ENCODE results near the gene RNF215.

RNF215 gene

DNA sequence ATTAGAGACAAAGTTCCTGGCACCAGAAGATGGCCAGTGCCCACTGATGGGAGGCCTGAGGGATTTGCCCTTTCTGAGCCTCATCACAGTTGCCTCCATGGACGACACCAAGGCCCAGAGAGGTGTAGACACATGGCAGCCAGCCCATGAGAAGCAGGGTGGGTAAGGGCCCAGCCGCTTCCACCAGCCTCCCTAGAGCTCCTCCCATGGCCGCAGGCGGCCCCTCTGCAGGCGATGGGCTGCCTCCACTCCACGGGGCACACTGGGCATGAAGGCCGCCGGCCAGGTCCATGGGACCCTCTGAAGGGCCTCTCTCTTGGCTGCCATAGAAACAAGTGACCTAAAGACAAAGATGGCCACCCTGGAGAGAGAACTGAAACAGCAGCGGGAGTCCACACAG is 15.9 kb downstream of the RNF215 start:
- no peak overlapping the region for H3K27ac ChIP-seq (ENCODE audit: low read length)
- no peaks in the 10 kb centered on the region for H3K4me1 ChIP-seq (ENCODE audit: control insufficient read depth, low read depth, low read length)

DNA sequence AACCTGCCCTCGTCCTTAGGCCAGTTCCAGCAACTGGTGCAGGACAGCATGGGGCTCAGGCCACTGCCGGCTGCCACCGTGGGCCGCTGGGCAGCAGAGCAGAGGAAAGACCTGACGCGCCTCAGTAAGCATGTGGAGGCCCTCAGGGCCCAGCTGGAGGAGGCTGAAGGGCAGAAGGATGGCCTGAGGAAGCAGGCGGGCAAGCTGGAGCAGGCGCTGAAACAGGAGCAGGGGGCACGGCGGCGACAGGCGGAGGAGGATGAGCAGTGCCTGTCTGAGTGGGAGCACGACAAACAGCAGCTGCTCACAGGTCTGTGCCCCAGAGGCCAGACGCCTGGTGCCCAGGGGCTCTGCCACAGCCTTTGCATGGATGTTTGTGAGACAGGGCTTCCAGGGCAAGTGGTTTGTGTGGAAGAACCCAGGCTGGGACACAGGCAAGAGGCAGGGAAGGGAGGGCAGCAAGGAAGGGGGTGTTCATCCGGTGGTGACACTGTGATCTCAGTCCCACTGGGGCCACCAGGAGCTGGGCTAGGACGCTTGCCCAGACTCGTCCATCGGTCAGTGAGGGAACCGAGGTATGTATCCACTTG is 16.5 kb downstream of the RNF215 start:
- no peaks in the 10 kb centered on the region for H3K9me3 ChIP-seq (ENCODE audit: control insufficient read depth, low read depth, low read length)
- no peak overlapping the region for H3K4me3 ChIP-seq (ENCODE audit: low read length)
- H3K4me1 ChIP-seq (ENCODE audit: control insufficient read depth, low read depth, low read length): no peaks in the 10 kb centered on the region
- H3K27ac ChIP-seq (ENCODE audit: low read length): no peak overlapping the region
- H3K27me3 ChIP-seq (ENCODE audit: control insufficient read depth, insufficient read depth, low read length): no peaks in the 10 kb centered on the region
- H3K36me3 ChIP-seq (ENCODE audit: control insufficient read depth, low read depth, low read length): no peaks in the 10 kb centered on the region
- H3K9ac ChIP-seq (ENCODE audit: low read length): no peak overlapping the region

More for the DNA sequence above, 15.9 kb downstream of the RNF215 start:
- no peak overlapping the region for H3K9ac ChIP-seq (ENCODE audit: low read length)
- no peaks in the 10 kb centered on the region for H3K27me3 ChIP-seq (ENCODE audit: control insufficient read depth, insufficient read depth, low read length)
- no peaks in the 10 kb centered on the region for H3K36me3 ChIP-seq (ENCODE audit: control insufficient read depth, low read depth, low read length)
- no peak overlapping the region for H3K4me3 ChIP-seq (ENCODE audit: low read length)
- no peaks in the 10 kb centered on the region for H3K9me3 ChIP-seq (ENCODE audit: control insufficient read depth, low read depth, low read length)

DNA sequence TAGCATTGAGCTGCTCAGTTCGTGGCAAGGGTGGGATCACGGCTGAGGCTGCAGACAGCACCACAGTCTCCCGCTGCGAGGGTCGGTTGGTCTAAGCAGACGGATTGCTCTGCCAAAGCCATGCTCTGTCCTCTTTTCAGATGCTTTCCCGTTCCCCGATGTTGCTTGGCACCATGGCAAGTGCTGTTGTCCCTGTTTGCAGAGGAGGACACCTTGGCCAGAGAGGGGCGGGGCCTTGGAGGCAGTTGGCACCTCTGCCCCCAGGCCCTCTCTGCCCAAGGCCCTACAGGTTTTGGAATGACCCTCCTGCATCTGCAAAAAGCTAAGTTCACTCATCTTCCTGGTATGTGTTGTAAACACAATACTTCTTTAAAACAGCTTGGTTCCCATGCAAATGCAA is 18.8 kb downstream of the RNF215 start:
- no peaks in the 10 kb centered on the region for H3K27me3 ChIP-seq (ENCODE audit: control insufficient read depth, insufficient read depth, low read length)
- no peak overlapping the region for H3K9ac ChIP-seq (ENCODE audit: low read length)
- H3K9me3 ChIP-seq (ENCODE audit: control insufficient read depth, low read depth, low read length): no peaks in the 10 kb centered on the region
- no peaks in the 10 kb centered on the region for H3K36me3 ChIP-seq (ENCODE audit: control insufficient read depth, low read depth, low read length)
- H3K27ac ChIP-seq (ENCODE audit: low read length): no peak overlapping the region
- H3K4me1 ChIP-seq (ENCODE audit: control insufficient read depth, low read depth, low read length): no peaks in the 10 kb centered on the region
- H3K4me3 ChIP-seq (ENCODE audit: low read length): no peak overlapping the region

DNA sequence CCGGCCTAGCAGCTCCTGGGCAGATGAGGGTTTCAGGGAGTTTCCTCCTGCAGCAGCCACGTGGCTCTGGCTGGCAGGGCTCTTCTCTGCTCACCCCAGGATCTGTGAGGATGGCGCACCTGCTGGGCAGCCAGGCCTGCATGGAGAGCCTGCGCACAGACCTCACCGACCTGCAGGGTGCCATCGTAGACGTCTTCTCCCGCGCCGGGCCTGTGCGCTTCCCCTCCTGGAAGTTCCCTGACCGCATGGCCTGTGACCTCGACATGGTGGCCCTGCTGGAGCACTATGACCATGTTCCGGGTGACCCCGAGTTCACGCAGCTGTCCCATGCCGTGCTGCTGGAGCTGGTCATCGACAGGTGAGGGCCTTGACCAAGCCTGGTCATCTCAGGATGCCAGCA is 21.3 kb downstream of the RNF215 start:
- H3K4me1 ChIP-seq (ENCODE audit: control insufficient read depth, low read depth, low read length): peaks cover 8% of the 10 kb centered on the region
- H3K27ac ChIP-seq (ENCODE audit: low read length): no peak overlapping the region
- no peak overlapping the region for H3K9ac ChIP-seq (ENCODE audit: low read length)
- H3K36me3 ChIP-seq (ENCODE audit: control insufficient read depth, low read depth, low read length): no peaks in the 10 kb centered on the region
- no peak overlapping the region for H3K4me3 ChIP-seq (ENCODE audit: low read length)
- H3K9me3 ChIP-seq (ENCODE audit: control insufficient read depth, low read depth, low read length): no peaks in the 10 kb centered on the region
- H3K27me3 ChIP-seq (ENCODE audit: control insufficient read depth, insufficient read depth, low read length): no peaks in the 10 kb centered on the region

DNA sequence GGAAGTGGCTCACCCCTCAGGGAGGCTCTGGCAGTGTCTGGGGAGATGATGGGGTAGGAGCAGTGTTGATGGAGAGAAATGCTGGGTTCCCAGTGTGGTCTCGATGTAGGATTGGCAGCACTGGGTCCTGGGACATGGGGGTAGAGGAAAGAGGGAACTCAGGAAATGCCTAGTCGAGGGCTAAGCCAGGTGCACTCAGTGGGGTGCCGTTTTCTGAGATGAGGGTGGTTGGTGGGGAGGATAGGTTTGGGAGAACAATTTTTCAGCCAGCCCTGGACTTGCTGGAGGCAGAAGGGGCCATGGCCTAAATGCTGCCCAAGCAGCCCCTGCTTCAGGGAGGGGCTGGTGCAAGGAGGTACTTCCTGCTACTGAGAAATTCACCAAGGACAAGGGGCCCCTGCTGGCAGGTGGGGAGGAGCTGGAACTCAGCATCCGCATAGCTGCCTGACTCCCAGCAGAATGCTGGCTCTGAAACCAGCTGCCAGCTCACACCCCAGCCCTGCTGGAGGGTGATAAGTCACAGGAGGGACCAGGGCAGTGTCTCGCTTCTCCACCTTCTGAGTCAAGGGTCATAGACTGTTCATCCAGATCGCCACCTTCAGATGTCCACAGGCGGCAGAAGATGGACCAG is 24.4 kb downstream of the RNF215 start:
- H3K27me3 ChIP-seq (ENCODE audit: control insufficient read depth, insufficient read depth, low read length): no peaks in the 10 kb centered on the region
- no peak overlapping the region for H3K9ac ChIP-seq (ENCODE audit: low read length)
- H3K4me3 ChIP-seq (ENCODE audit: low read length): no peak overlapping the region
- H3K9me3 ChIP-seq (ENCODE audit: control insufficient read depth, low read depth, low read length): no peaks in the 10 kb centered on the region
- H3K36me3 ChIP-seq (ENCODE audit: control insufficient read depth, low read depth, low read length): no peaks in the 10 kb centered on the region
- peaks cover 8% of the 10 kb centered on the region for H3K4me1 ChIP-seq (ENCODE audit: control insufficient read depth, low read depth, low read length)
- H3K27ac ChIP-seq (ENCODE audit: low read length): no peak overlapping the region

DNA sequence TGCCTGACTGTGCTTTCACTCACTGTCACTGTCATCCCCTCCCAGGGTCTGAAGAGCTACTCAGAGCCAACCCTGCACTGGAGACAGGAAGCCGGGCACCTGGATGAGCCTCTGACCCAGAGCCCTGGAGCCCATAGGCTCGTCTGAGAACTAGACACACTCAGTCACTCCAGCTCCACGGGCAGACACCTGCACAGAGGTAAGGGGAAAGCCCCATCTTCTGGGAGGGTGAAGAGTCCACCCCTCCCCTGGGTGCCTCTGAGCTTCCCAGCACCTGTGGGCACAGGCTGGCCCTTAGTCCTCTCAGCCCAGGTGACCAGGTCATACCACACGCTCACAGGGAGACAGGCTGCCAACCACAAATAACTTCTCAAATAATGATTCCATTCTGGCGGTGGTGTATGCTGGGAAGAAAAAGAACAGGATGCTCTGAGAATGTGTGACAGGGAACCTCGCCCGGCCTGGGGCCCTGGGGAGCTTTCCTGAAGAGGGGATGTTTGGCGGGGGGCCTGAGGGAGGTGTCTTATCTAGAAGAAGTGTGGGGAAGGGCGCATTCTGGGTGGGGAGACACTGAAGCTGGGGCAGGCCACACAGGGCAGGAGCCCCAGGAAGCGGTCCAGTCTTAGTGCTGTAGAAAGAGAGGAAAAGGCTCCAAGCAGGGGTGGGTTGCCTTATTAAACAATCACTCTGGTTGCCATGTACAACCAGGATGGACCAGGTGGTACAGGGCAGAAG is 25.1 kb downstream of the RNF215 start:
- H3K9me3 ChIP-seq (ENCODE audit: control insufficient read depth, low read depth, low read length): no peaks in the 10 kb centered on the region
- no peak overlapping the region for H3K27ac ChIP-seq (ENCODE audit: low read length)
- H3K36me3 ChIP-seq (ENCODE audit: control insufficient read depth, low read depth, low read length): no peaks in the 10 kb centered on the region
- no peak overlapping the region for H3K4me3 ChIP-seq (ENCODE audit: low read length)
- peaks cover 8% of the 10 kb centered on the region for H3K4me1 ChIP-seq (ENCODE audit: control insufficient read depth, low read depth, low read length)
- no peak overlapping the region for H3K9ac ChIP-seq (ENCODE audit: low read length)
- no peaks in the 10 kb centered on the region for H3K27me3 ChIP-seq (ENCODE audit: control insufficient read depth, insufficient read depth, low read length)

DNA sequence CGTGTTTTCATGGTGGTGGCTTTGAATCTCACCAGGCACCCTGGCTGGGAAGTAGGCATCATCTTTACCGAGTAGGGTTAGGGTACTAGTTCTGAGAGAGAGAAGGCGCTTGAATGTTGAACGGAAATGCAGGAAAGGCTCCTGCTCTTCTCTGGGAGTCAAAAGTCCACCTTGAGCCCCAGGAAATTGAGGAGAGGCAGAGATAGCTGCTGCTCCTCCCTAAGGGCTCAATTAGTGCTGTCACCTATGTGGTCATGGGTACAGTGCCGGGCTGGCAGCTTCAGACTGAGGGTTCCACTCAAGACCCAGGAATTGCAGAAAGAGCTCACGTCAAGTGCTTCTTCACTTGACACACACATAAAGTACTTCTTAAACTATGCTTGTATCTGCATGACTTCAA is 28.7 kb downstream of the RNF215 start:
- H3K27me3 ChIP-seq (ENCODE audit: control insufficient read depth, insufficient read depth, low read length): no peaks in the 10 kb centered on the region
- H3K9ac ChIP-seq (ENCODE audit: low read length): no peak overlapping the region
- H3K9me3 ChIP-seq (ENCODE audit: control insufficient read depth, low read depth, low read length): no peaks in the 10 kb centered on the region
- H3K36me3 ChIP-seq (ENCODE audit: control insufficient read depth, low read depth, low read length): peaks cover 7% of the 10 kb centered on the region
- H3K4me1 ChIP-seq (ENCODE audit: control insufficient read depth, low read depth, low read length): peaks cover 8% of the 10 kb centered on the region
- no peak overlapping the region for H3K27ac ChIP-seq (ENCODE audit: low read length)
- H3K4me3 ChIP-seq (ENCODE audit: low read length): no peak overlapping the region

DNA sequence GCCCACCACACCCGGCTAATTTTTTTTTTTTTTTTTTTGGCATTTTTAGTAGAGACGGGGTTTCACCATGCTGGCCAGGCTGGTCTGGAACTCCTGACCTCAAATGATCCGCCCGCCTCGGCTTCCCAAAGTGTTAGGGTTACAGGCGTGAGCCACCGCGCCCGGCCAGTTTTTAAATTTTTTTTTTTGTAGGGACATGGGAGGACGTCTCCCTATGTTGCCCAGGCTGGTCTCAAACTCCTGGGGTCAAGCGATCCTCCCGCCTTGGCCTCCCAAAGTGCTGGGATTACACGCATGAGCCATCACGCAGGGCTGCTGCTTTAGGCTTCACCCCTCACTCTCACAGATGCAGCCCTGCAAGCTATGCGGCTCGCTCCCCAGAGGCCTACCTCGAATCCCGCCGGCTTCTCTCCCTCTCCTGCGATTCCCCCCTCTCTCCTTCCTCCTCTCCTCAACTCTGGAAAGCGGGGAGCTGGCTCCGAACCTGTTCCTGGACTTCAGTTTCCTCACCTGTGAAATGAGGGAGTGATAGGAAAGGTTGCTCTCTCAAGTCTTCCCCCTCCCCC is 29.5 kb downstream of the RNF215 start:
- peak overlapping the region; percentile 87 for H3K27ac ChIP-seq (ENCODE audit: low read length)
- H3K36me3 ChIP-seq (ENCODE audit: control insufficient read depth, low read depth, low read length): peaks cover 11% of the 10 kb centered on the region
- peak overlapping the region; percentile 74 for H3K4me3 ChIP-seq (ENCODE audit: low read length)
- H3K9me3 ChIP-seq (ENCODE audit: control insufficient read depth, low read depth, low read length): no peaks in the 10 kb centered on the region
- peaks cover 5% of the 10 kb centered on the region for H3K4me1 ChIP-seq (ENCODE audit: control insufficient read depth, low read depth, low read length)
- no peaks in the 10 kb centered on the region for H3K27me3 ChIP-seq (ENCODE audit: control insufficient read depth, insufficient read depth, low read length)
- H3K9ac ChIP-seq (ENCODE audit: low read length): peak overlapping the region; percentile 79

DNA sequence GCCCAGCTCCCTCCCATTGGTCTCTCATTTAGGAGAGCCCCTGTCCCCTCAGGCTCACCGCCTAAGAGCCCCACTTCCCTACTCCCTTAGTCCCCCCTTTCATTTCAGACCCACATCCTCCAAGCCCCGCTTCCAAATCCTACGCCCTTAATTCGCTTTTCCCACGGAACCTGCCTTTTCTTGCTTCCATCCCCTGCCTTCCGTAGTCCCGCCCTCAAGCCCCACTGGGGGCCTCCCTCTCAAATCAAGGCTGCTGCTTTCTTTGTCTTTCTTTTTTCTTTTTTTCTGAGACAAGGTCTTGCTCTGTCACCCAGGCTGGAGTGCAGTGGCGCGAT is 30.0 kb downstream of the RNF215 start:
- peak overlapping the region; percentile 87 for H3K27ac ChIP-seq (ENCODE audit: low read length)
- H3K4me3 ChIP-seq (ENCODE audit: low read length): peak overlapping the region; percentile 74
- H3K27me3 ChIP-seq (ENCODE audit: control insufficient read depth, insufficient read depth, low read length): no peaks in the 10 kb centered on the region
- no peaks in the 10 kb centered on the region for H3K9me3 ChIP-seq (ENCODE audit: control insufficient read depth, low read depth, low read length)
- peak overlapping the region; percentile 79 for H3K9ac ChIP-seq (ENCODE audit: low read length)
- H3K36me3 ChIP-seq (ENCODE audit: control insufficient read depth, low read depth, low read length): peaks cover 16% of the 10 kb centered on the region
- no peaks in the 10 kb centered on the region for H3K4me1 ChIP-seq (ENCODE audit: control insufficient read depth, low read depth, low read length)

DNA sequence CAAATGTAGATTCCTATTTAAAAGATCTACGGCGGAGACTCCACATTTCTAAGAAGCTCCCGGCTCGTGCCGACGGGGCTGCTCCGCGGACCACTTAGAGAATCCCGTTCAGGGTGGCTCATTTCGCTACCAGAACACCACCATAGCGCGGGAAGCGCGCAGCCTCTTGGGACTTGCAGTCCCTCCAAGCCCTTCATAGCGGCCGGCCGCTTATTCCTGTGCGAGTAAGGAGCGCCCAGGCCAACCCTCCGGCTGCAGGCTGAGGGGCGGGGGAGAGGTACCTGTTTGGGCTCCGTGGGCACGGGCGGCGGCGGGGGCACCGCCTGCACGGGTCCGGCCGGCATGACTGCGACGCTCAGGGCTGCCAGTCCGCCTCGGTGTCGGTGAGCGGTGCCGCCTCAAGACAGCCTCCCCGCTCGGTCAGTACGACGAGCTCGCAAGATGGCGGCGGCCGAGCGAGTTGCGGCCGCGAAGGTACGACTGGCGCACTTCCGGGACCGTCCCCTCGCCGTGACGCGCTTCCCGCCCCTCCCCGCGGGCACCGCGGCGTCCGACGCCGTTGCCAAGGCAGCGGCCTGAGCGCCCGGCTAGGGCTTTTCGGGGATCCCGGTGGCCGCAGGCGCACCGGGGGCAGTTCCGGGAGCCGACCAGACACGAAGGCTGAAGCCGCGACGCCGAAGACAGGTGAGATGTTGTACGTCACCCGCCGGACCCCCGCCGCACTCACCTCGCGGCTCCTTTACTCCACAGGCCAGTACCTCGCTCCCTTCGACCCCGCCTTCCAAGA is 30.6 kb downstream of the RNF215 start, which contains the start of the genes CCDC157 and SF3A1:
TSS of gene CCDC157 (plus strand) at position 559 of the 787 bp plus-strand sequence. CDS start 8,994 bp downstream, outside the sequence.
TSS of gene SF3A1 (minus strand) at position 446 of the 787 bp plus-strand sequence. CDS start at position 344, 102 bp downstream.
- Histone ChIP-seq H3K27ac (ENCODE audit: low read length) (peak within 1 kb of the TSS; percentile 87), H3K4me3 (ENCODE audit: low read length) (peak within 1 kb of the TSS; percentile 74)

DNA sequence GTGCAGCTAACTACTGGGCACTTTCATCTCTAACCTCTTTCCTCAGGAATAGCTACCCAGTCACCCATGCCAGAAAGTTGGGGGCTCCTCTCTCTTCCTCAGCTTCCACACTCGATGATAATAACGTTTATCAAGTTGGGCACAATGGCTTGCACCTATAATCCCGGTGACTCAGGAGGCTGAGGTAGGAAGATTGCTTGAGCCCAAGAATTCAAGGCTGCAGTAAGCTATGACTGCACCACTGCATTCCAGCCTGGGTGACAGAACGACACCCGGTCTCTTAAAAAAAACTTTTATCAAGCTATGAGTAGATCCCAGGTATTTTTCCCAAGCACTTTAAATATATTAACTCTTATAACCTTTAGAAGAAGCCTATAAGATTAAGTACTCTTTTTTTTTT is 32.6 kb downstream of the RNF215 start:
- H3K4me3 ChIP-seq (ENCODE audit: low read length): no peak overlapping the region
- H3K27me3 ChIP-seq (ENCODE audit: control insufficient read depth, insufficient read depth, low read length): no peaks in the 10 kb centered on the region
- no peaks in the 10 kb centered on the region for H3K4me1 ChIP-seq (ENCODE audit: control insufficient read depth, low read depth, low read length)
- H3K9me3 ChIP-seq (ENCODE audit: control insufficient read depth, low read depth, low read length): no peaks in the 10 kb centered on the region
- no peak overlapping the region for H3K27ac ChIP-seq (ENCODE audit: low read length)
- no peak overlapping the region for H3K9ac ChIP-seq (ENCODE audit: low read length)
- H3K36me3 ChIP-seq (ENCODE audit: control insufficient read depth, low read depth, low read length): peaks cover 40% of the 10 kb centered on the region

More for the DNA sequence above, 30.6 kb downstream of the RNF215 start, which contains the start of the genes CCDC157 and SF3A1:
- Histone ChIP-seq H3K36me3 (ENCODE audit: control insufficient read depth, low read depth, low read length) (peaks cover 22% of the 10 kb centered on the region), H3K9me3 (ENCODE audit: control insufficient read depth, low read depth, low read length) (no peaks in the 10 kb centered on the region), H3K9ac (ENCODE audit: low read length) (peak within 1 kb of the TSS; percentile 79), H3K27me3 (ENCODE audit: control insufficient read depth, insufficient read depth, low read length) (no peaks in the 10 kb centered on the region), H3K4me1 (ENCODE audit: control insufficient read depth, low read depth, low read length) (no peaks in the 10 kb centered on the region)
